ENCODE results near the gene MTA1. TPM values are rescaled to one million over a fixed set of nuclear protein-coding genes. Genes with fewer than 3 reads are reported as not detected.

The MTA1 gene
- total RNA-seq (2014; rRNA removed), result 46.7 and 47.9 TPM in 2 replicates
- polyA plus RNA-seq (2012), result 37.4 TPM

DNA sequence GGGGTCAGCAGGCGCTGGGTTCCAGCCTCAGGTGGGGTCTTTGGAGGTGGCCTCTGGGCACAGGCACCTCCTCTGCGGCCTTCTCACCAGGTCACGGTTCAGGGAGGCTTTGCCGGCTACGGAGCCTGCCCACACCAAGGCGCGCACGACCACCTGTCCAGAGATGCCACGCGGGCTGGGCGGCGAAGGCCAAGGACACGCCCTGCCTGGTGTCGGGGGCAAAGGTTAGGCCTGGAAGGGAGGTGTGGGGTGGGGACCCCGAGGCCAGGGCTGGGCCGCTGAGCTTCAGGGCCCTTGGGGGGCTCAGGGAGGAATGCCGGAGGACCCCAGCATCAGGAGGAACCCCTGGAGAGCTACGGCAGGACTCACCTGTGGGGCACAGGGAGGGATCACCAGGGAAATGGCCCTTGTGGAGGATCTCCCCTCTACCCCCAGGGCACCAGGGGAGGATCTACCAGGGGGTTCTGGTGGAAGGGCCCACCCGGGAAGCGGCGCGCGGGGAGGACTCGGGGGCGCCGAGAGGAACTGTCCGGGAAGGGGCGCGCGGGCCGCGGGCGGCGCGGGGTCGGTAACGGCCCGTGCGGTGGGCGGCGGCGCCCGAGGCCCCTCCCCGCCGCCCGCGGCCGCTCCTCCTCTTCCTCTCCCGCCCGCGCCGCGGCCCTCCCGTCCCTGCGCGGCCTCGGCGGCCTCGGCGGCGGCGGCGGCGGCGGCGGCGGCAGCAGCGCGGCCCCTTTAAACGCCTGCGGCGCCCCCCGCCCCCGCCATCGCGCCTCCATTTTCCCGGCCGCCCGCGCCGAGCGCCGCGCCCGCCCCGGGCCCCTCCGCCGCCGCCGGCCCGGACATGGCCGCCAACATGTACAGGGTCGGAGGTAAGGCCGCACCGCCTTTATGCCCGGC is at the start of gene MTA1:
Gene MTA1, plus strand, starts transcription at position 633 of the 897 bp plus-strand sequence. Its CDS starts 209 bp downstream, at position 842.
- no peak for DNase-seq (ENCODE audit: low read depth)

DNA sequence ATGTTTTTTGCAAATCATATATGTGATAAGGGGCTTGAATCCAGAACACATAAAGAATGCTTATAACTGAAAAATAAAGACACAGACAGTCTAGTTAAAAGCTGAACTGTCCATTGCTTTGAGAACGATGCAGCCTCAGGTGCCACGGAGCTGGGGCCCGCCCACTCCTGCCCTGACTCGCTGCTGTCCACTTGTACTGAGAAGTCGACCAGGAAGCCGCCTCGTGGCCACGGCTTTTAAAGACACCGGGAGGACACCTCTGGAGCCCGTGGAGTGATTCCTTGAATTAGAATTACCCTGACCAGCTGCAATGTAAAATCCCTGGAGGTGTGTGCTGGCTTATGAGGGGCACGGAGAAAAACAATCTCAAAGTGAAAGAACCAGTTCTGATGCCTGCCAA is 45.2 kb upstream of the MTA1 start:
- no peak for DNase-seq (ENCODE audit: low read depth)

DNA sequence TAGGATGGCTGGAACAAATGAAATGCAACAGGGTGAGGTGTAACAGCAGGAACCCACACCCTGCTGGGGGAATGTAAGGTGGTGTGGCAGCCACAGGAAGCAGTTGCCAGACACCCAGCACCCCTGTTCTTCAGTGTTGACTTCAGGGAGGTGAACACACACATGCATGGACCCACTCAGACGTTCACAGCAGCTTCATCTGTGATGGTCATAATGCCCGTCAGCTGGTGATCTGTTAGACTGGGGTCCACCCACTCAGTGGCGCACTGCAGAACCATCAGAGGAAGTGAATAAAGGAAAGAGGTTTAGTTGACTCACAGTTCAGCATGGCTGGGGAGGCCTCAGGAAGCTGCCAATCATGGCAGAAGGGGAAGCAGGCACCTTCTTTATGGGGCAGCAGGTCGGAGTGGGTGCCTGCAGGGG is 44.0 kb upstream of the MTA1 start:
- DNase-seq (ENCODE audit: low read depth), result no peak

- no peak for DNase-seq (ENCODE audit: low read depth)
Measured at GRCh38 chr14:105376521-105377440, 42.8 kb upstream of the MTA1 start.

GRCh38 chr14:105377555-105378182 is 42.0 kb upstream of the MTA1 start:
- no peak for DNase-seq (ENCODE audit: low read depth)

- DNase-seq (ENCODE audit: low read depth), result no peak
Measured at GRCh38 chr14:105378199-105378598, 41.4 kb upstream of the MTA1 start.

DNA sequence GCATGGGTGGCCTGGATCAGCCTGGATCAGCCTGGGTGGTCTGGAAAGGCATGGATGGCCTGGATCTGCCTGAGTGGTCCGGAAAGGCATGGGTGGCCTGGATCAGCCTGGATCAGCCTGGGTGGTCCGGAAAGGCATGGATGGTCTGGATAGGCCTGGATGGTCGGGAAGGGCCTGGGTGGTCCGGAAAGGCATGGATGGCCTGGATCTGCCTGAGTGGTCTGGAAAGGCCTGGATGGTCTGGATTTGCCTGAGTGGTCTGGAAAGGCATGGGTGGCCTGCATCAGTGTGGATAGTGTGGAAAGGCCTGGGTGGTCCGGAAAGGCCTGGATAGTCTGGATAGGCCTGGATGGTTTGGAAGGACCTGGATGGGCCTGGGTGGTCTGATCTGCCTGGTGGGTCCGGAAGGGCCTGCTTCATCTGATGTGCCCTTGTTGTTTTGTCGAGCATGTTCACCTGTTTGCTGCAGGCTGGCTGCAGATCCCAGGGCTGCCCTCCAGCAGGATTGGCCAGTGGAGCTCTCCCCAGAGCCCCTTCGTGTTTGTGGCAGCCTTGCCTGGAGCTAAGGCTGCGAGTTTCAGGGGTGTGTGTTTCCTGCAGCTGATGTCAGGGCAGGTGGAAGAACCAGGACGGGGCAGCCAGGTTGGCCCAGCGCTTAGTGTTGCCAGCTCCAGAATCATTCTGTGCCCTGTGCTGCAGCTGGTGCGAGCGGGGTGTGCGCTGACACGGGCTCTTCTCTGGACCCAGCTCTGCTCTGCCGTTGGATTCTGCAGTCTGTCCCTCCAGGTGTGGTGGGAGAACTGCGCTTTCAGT is 40.5 kb upstream of the MTA1 start:
- no peak for DNase-seq (ENCODE audit: low read depth)

GRCh38 chr14:105379946-105380345 is 39.7 kb upstream of the MTA1 start:
- DNase-seq (ENCODE audit: low read depth), result no peak

DNA sequence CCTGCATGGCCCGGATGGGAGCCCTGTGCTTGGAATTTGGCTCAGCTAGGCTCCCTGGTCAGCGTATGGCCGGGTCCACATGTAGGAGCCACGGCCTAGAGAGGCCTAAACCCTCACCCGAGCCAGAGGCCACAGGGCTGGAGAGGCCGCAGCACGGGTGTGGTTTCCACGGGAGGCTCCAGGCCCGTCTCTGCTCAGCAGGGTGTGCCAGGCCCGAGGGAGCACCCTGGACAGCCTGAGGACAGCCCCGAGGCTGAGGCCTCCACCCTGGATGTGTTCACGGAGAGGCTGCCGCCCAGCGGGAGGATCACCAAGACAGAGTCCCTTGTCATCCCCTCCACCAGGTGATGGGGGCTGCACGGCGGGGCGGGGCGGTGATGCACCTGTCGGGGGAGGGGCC is 38.9 kb upstream of the MTA1 start:
- no peak for DNase-seq (ENCODE audit: low read depth)

- DNase-seq (ENCODE audit: low read depth), result no peak
Measured at GRCh38 chr14:105381446-105382342, 37.9 kb upstream of the MTA1 start.

GRCh38 chr14:105382343-105383082 is 37.1 kb upstream of the MTA1 start:
- DNase-seq (ENCODE audit: low read depth), result no peak

DNA sequence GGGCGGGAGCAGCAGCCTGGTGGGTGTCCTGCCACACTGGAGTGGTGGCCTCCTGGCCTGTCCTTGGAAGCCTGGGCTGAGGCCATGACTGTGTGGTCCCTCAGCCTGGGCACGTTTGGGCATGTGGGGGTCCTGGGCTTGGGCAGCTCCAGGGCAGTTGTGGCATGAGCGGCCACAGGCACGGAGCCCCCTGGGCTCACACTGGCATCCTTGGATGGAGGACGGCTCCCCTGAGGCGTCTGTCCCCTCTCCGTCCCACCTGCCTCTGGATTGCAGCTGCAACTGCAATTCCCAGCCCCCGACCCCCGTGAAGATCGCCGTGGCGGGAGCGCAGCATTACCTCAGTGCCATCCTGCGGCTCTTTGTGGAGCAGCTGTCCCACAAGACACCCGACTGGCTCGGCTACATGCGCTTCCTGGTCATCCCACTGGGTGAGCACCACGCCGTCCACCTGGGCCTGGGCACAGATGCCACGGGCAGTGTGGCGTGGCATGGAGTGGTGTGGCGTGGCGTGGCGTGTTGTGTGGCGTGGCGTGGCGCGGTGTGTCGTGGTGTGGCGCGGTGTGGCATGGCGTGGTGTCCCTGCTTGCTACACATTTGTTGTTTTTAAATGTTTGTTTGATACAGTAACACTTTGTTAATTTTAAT is 36.4 kb upstream of the MTA1 start:
- no peak for DNase-seq (ENCODE audit: low read depth)

- DNase-seq (ENCODE audit: low read depth), result no peak
Measured at GRCh38 chr14:105384041-105384557, 35.5 kb upstream of the MTA1 start.

DNA sequence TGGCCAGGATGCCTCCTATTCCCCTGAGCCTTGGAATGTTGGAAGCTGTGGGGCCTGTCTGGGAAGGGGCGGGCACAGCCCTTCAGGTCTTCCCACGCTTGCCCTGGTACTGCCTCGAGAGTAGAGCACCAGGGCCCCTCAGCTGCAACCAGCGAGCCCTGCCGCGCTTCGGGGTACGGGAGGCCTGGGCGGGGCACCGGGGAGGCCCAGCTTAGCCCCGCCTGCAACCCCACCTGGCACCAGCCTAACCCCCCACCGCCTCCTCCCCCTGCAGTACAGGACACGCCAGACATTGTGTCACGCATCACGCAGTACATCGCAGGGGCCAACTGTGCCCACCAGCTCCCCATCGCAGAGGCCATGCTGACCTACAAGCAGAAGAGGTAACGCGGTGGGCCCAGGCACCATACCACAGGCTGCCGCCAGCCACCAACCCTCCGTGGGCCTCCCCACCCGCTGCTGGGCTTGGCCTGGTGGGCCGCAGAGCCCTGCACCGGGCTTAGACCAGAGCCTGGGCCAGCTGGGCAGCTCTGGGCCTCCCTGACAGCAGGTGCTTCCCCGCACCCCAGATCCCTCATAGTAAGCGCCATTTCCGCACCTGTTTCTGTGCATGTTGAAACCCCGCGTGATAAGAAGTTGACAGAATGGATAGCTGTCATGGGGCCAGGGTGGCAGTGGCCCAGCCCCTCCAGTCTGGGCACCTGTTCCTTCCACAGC is 34.9 kb upstream of the MTA1 start:
- DNase-seq (ENCODE audit: low read depth), result no peak

DNA sequence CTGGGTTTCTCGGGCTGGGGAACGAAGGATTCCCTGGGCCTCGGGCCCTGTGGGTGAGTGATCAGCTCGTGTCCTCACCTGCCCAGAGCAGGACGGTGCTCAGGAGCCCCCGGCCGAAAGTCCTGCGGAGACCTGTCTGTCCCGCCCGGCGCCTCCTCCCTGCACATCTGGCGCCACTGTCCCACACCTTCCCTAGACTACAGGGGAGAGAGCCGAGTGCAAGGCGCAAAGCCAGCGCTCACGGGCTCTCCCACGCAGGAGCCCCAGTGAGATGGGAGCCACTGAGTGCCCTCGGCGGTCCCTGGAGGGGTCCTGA is 34.3 kb upstream of the MTA1 start:
- no peak for DNase-seq (ENCODE audit: low read depth)

- DNase-seq (ENCODE audit: low read depth), result no peak
Measured at GRCh38 chr14:105385698-105386365, 33.8 kb upstream of the MTA1 start.

Data from LHCN-M2 (cell line).